ENCODE data around the gene HTRA2. TPM values are rescaled to one million over a fixed set of nuclear protein-coding genes. Genes with fewer than 3 reads are reported as not detected.

The HTRA2 gene
- total and polyA plus RNA-seq, 12 donors = 19.1 to 47.4 (median 36.7) TPM

DNA sequence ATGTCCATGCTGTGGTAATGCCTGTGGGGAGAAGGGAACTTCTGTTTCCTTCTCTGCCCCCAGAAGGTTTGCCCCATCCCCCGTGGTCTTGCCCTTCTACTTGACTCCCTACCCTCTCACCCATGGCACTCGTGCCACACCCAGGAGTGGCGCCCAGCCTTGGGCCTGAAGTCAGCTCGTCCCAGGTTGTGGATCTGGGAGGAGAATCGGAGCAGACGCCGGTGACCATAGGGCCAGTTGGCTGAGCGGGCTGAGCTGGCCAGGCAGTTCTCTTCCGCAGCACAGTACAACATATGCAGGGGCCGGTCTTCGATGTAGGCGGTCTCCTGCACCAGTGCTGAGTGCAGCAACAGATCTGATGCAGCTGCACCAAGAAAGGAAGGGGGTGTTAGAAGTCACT, 4.7 kb downstream of the HTRA2 start:
- TF ChIP-seq POLR2A (IDR thresholded peaks at IDR 0.05) = no peak
- TF ChIP-seq, protein P1, sequence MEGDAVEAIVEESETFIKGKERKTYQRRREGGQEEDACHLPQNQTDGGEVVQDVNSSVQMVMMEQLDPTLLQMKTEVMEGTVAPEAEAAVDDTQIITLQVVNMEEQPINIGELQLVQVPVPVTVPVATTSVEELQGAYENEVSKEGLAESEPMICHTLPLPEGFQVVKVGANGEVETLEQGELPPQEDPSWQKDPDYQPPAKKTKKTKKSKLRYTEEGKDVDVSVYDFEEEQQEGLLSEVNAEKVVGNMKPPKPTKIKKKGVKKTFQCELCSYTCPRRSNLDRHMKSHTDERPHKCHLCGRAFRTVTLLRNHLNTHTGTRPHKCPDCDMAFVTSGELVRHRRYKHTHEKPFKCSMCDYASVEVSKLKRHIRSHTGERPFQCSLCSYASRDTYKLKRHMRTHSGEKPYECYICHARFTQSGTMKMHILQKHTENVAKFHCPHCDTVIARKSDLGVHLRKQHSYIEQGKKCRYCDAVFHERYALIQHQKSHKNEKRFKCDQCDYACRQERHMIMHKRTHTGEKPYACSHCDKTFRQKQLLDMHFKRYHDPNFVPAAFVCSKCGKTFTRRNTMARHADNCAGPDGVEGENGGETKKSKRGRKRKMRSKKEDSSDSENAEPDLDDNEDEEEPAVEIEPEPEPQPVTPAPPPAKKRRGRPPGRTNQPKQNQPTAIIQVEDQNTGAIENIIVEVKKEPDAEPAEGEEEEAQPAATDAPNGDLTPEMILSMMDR (IDR thresholded peaks at IDR 0.05) = no peak
- WGBS, 4 donors = 83 to 97% (median 85%) methylated on average over 4 to 12 of the region's 12 CpGs
- no peak for DNase-seq
- H3K27ac ChIP-seq = no peak overlapping the region
- H3K27me3 ChIP-seq = no peaks in the 10 kb centered on the region
- H3K4me1 ChIP-seq (replicated peaks in 1 of 2) = peaks cover 0 to 7% of the 10 kb centered on the region in 2 donors
- peaks cover 0 to 13% of the 10 kb centered on the region in 2 donors for H3K36me3 ChIP-seq (replicated peaks in 1 of 2)
- no peaks in the 10 kb centered on the region for H3K9me3 ChIP-seq (replicated peaks in 1 of 3)
- no peak overlapping the region for H3K4me3 ChIP-seq
- intact Hi-C loops (cut with DNase I) = no loop called here

DNA sequence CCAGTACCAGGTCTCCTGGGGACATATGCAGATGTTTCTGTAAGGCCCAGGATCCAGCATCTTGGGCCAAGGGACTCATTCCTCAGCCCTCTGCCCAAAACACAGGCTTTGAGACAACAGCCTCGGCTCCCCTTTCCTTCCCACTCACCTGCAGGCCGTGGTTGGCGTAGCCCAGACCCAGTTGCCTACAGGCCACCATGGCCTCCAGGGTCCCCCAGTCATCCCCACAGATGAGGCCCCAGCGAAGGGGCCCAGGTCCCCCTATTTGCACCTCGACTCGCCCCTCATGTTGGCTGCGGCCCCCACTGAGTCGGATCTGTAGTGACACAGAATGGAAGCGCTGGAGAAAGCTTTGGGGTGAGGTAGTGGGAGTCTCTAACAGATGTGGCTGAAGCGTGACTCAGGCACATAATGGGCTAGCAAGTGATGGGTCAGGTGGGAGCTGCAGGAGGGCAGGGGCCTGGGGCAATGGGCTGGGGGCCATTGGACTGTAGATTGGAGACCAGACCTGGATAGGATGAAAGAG, 5.8 kb downstream of the HTRA2 start:
- Histone ChIP-seq H3K27ac (no peak overlapping the region), H3K36me3 (replicated peaks in 1 of 2) (peaks cover 0 to 13% of the 10 kb centered on the region in 2 donors), H3K9me3 (replicated peaks in 1 of 3) (no peaks in the 10 kb centered on the region), H3K27me3 (no peaks in the 10 kb centered on the region), H3K4me1 (replicated peaks in 1 of 2) (peaks cover 0 to 7% of the 10 kb centered on the region in 2 donors), H3K4me3 (no peak overlapping the region)
- no peak for DNase-seq
- TF ChIP-seq, protein P1 (IDR thresholded peaks at IDR 0.05) = no peak
- TF ChIP-seq POLR2A (IDR thresholded peaks at IDR 0.05) = no peak
- 85 to 97% (median 89%) methylated on average over 6 to 10 of the region's 10 CpGs for WGBS, 4 donors
- intact Hi-C loops (cut with DNase I) = no loop called here

DNA sequence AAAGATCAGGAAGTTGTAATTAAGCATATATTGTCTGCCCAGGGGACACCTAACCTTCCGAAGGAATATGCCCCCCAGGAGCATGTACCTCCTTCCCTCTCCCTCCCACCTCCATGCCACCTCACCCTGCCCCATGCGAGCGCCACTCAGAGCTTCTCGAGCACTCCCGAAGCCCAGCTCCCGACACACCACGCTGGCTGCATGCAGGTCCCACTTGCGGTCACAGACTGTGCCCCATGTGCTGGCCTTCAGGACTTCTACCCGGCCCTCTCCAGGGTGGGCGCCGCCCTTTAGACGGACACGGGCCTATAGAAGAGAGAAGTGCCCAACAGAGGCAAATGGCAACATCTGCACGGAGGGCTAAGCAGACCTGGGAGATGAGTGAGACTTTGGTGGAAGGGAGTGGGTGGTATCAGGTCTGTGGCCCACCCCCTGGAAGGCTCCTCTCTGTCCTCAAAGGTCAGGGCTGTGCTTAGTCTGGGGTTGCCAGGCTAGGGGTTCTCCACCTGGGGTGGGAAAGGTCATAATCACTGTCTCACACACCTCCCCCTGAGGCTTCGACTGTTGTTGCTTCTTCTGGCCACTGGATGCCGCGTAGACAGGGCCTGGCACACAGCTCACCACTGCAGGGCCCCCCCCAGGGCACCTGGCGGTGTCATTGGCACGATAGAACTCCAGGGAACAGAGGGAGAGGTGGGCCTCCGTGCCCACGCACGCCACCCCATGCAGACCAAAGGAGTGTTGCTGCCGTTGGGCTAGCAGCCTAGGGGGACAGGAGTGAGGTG, 6.6 kb downstream of the HTRA2 start:
- H3K36me3 ChIP-seq (replicated peaks in 1 of 2) = peaks cover 0 to 13% of the 10 kb centered on the region in 2 donors
- H3K27ac ChIP-seq = no peak overlapping the region
- no peaks in the 10 kb centered on the region for H3K9me3 ChIP-seq (replicated peaks in 1 of 3)
- TF ChIP-seq, protein P1 (IDR thresholded peaks at IDR 0.05) = no peak
- no peak for TF ChIP-seq POLR2A (IDR thresholded peaks at IDR 0.05)
- no peaks in the 10 kb centered on the region for H3K4me1 ChIP-seq (replicated peaks in 1 of 2)
- H3K4me3 ChIP-seq = no peak overlapping the region
- DNase-seq = no peak
- intact Hi-C loops (cut with DNase I) = no loop called here
- WGBS, 4 donors = 84 to 89% (median 86%) methylated on average over 15 to 23 of the region's 23 CpGs
- H3K27me3 ChIP-seq = no peaks in the 10 kb centered on the region

DNA sequence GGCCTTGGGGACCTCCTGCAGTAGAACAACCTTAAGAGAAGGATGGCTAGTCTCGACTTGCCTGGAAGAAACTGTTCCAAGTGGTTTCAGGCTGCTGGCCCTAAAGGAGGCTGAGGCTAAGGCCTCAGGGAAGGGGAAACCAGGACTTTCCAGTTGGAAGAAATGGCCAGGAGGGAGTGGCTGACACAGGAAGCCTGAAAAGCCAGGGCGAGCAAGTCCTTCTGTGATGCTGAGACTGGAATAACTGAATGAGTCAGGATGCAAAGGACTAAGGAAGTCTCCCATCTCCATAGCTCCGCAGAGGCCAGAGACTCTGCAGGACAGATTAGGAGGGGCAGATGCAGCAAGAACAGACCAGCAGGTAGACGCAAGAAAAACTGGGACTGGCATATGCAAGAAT, 7.4 kb downstream of the HTRA2 start:
- Histone ChIP-seq H3K36me3 (replicated peaks in 1 of 2) (peaks cover 0 to 13% of the 10 kb centered on the region in 2 donors), H3K27ac (no peak overlapping the region), H3K4me3 (no peak overlapping the region), H3K4me1 (replicated peaks in 1 of 2) (no peaks in the 10 kb centered on the region), H3K9me3 (replicated peaks in 1 of 3) (no peaks in the 10 kb centered on the region), H3K27me3 (no peaks in the 10 kb centered on the region)
- 65 to 76% (median 70%) methylated on average over 4 of the region's 4 CpGs for WGBS, 4 donors
- DNase-seq = no peak
- intact Hi-C loops (cut with DNase I) = no loop called here
- TF ChIP-seq, protein P1 (IDR thresholded peaks at IDR 0.05) = no peak
- TF ChIP-seq POLR2A (IDR thresholded peaks at IDR 0.05) = no peak
